Measurements from ENCODE around the gene P2RY2. TPM values are rescaled to one million over a fixed set of nuclear protein-coding genes. Genes with fewer than 3 reads are reported as not detected.

P2RY2 gene
- total RNA-seq, 1 experiment from 2014 or later, result 0.05 TPM

- in situ Hi-C loops (cut with HindIII; ENCODE audit: low pct_unique_long_range_greater_than_20kb, low sequenced_read_pairs), result no loop called here
- DNase-seq (ENCODE audit: low read depth, low spot score), result peak; percentile 97
Observed at GRCh38 chr11:73248526-73249185, 30.6 kb downstream of the P2RY2 start.

GRCh38 chr11:73249304-73249703, 31.2 kb downstream of the P2RY2 start:
- DNase-seq (ENCODE audit: low read depth, low spot score), result peak; percentile 56
- in situ Hi-C loops (cut with HindIII; ENCODE audit: low pct_unique_long_range_greater_than_20kb, low sequenced_read_pairs), result no loop called here

- peak; percentile 48 for DNase-seq (ENCODE audit: low read depth, low spot score)
- in situ Hi-C loops (cut with HindIII; ENCODE audit: low pct_unique_long_range_greater_than_20kb, low sequenced_read_pairs), result no loop called here
Observed at GRCh38 chr11:73249853-73250783, 32.0 kb downstream of the P2RY2 start.

GRCh38 chr11:73252577-73253191, 34.6 kb downstream of the P2RY2 start:
- in situ Hi-C loops (cut with HindIII; ENCODE audit: low pct_unique_long_range_greater_than_20kb, low sequenced_read_pairs), result no loop called here
- DNase-seq (ENCODE audit: low read depth, low spot score), result peak; percentile 42

- no peak for DNase-seq (ENCODE audit: low read depth, low spot score)
- in situ Hi-C loops (cut with HindIII; ENCODE audit: low pct_unique_long_range_greater_than_20kb, low sequenced_read_pairs), result no loop called here
Observed at GRCh38 chr11:73257342-73258103, 39.4 kb downstream of the P2RY2 start.

GRCh38 chr11:73258104-73259035, 40.3 kb downstream of the P2RY2 start:
- DNase-seq (ENCODE audit: low read depth, low spot score), result no peak
- in situ Hi-C loops (cut with HindIII; ENCODE audit: low pct_unique_long_range_greater_than_20kb, low sequenced_read_pairs), result no loop called here

- no peak for DNase-seq (ENCODE audit: low read depth, low spot score)
- in situ Hi-C loops (cut with HindIII; ENCODE audit: low pct_unique_long_range_greater_than_20kb, low sequenced_read_pairs), result no loop called here
Observed at GRCh38 chr11:73259406-73260126, 41.5 kb downstream of the P2RY2 start.

- DNase-seq (ENCODE audit: low read depth, low spot score), result no peak
- in situ Hi-C loops (cut with HindIII; ENCODE audit: low pct_unique_long_range_greater_than_20kb, low sequenced_read_pairs), result no loop called here
Observed at GRCh38 chr11:73260127-73260457, 42.0 kb downstream of the P2RY2 start.

- in situ Hi-C loops (cut with HindIII; ENCODE audit: low pct_unique_long_range_greater_than_20kb, low sequenced_read_pairs), result no loop called here
- no peak for DNase-seq (ENCODE audit: low read depth, low spot score)
Observed at GRCh38 chr11:73262851-73263495, 44.9 kb downstream of the P2RY2 start.

GRCh38 chr11:73263640-73264039, 45.6 kb downstream of the P2RY2 start:
- in situ Hi-C loops (cut with HindIII; ENCODE audit: low pct_unique_long_range_greater_than_20kb, low sequenced_read_pairs), result no loop called here
- no peak for DNase-seq (ENCODE audit: low read depth, low spot score)

- no peak for DNase-seq (ENCODE audit: low read depth, low spot score)
- in situ Hi-C loops (cut with HindIII; ENCODE audit: low pct_unique_long_range_greater_than_20kb, low sequenced_read_pairs), result no loop called here
Observed at GRCh38 chr11:73265278-73265810, 47.3 kb downstream of the P2RY2 start.

- DNase-seq (ENCODE audit: low read depth, low spot score), result peak; percentile 52
- in situ Hi-C loops (cut with HindIII; ENCODE audit: low pct_unique_long_range_greater_than_20kb, low sequenced_read_pairs), result no loop called here
Observed at GRCh38 chr11:73265853-73266645, 48.0 kb downstream of the P2RY2 start.

GRCh38 chr11:73266646-73267020, 48.6 kb downstream of the P2RY2 start:
- in situ Hi-C loops (cut with HindIII; ENCODE audit: low pct_unique_long_range_greater_than_20kb, low sequenced_read_pairs), result no loop called here
- DNase-seq (ENCODE audit: low read depth, low spot score), result no peak

GRCh38 chr11:73267122-73267846, 49.2 kb downstream of the P2RY2 start:
- DNase-seq (ENCODE audit: low read depth, low spot score), result no peak
- in situ Hi-C loops (cut with HindIII; ENCODE audit: low pct_unique_long_range_greater_than_20kb, low sequenced_read_pairs), result no loop called here

All from SK-MEL-5 (cell line).